PC-9 (cell line): ENCODE results near the gene HELZ. TPM values are rescaled to one million over a fixed set of nuclear protein-coding genes. Genes with fewer than 3 reads are reported as not detected.
A peak's percentile ranks its signal among the peaks of the same experiment; 100 is the strongest.

Experiments
- BruUV-seq: library from RNA; stranded (reverse); fragments of 400-500 nt; replicated peaks from 2 replicates; lab custom pipeline; 2021; lab: Mats Ljungman, UMichigan
- CTCF ChIA-PET: fragments of 300-600 bp; sonication (Branson Sonifier 250); formaldehyde crosslinking; loops from one replicate; lab custom pipeline; 2022; ENCODE audit warnings: antibody characterized with exemption; lab: Charles Lee
- POLR2A ChIA-PET: fragments of 300-600 bp; sonication (Branson Sonifier 250); formaldehyde crosslinking; loops from one replicate; lab custom pipeline; 2022; ENCODE audit warnings: antibody characterized with exemption; ENCODE audit not compliant: unreplicated experiment; lab: Charles Lee
- DNase-seq, 2 experiments: peaks; one replicate each; pipeline versions ENCODE4 v3.0.0 to v3.0.0-alpha.2; 2015 to 2022; ENCODE audit warnings: mixed read lengths in 1 of 2
- H2AFZ ChIP-seq: fragments of 200-600 bp; sonication (generic); 2 replicates; pipeline ENCODE4 v1.8.1; 2017; ENCODE audit warnings: antibody characterized with exemption
- H3F3A ChIP-seq: fragments of 200-600 bp; sonication (generic); 2 replicates; pipeline ENCODE4 v1.8.1; 2017; ENCODE audit warnings: antibody characterized with exemption, mild to moderate bottlenecking, low read depth; ENCODE audit not compliant: insufficient read depth
- H3K27ac ChIP-seq: fragments of 200-600 bp; sonication (generic); 2 replicates; pipeline ENCODE4 v1.6.1; 2016; ENCODE audit warnings: mixed run types
- H3K27me3 ChIP-seq: fragments of 200-600 bp; sonication (generic); 2 replicates; pipeline ENCODE4 v1.6.1; 2016; ENCODE audit warnings: low read depth, mixed run types; ENCODE audit not compliant: insufficient read depth
- H3K36me3 ChIP-seq: fragments of 200-600 bp; sonication (generic); 2 replicates; pipeline ENCODE4 v1.6.1; 2016; ENCODE audit warnings: low read depth, mixed run types
- H3K4me1 ChIP-seq: fragments of 200-600 bp; sonication (generic); replicated peaks from 2 replicates; pipeline ENCODE4 v1.6.1; 2016; ENCODE audit warnings: mixed run types; ENCODE audit not compliant: insufficient read depth
- H3K4me2 ChIP-seq: fragments of 200-600 bp; sonication (generic); 2 replicates; pipeline ENCODE4 v1.6.1; 2017; ENCODE audit warnings: mixed run types
- H3K4me3 ChIP-seq: fragments of 200-600 bp; sonication (generic); 2 replicates; pipeline ENCODE4 v1.6.1; 2016; ENCODE audit warnings: mixed run types
- H3K79me2 ChIP-seq: fragments of 200-600 bp; sonication (generic); 2 replicates; pipeline ENCODE4 v1.6.1; 2017; ENCODE audit warnings: low read depth, mixed run types
- H3K9me2 ChIP-seq: fragments of 200-600 bp; sonication (generic); 2 replicates; pipeline ENCODE4 v1.8.1; 2017; ENCODE audit warnings: mild to moderate bottlenecking; ENCODE audit not compliant: insufficient read depth
- H3K9me3 ChIP-seq: fragments of 200-600 bp; sonication (generic); 2 replicates; pipeline ENCODE4 v1.8.1; 2016; ENCODE audit warnings: low read depth; ENCODE audit not compliant: insufficient read depth
- H4K20me1 ChIP-seq: fragments of 200-600 bp; sonication (generic); 2 replicates; pipeline ENCODE4 v1.8.1; 2017; ENCODE audit not compliant: insufficient read depth
- CTCF ChIP-seq: fragments of 200-600 bp; sonication (generic); conservative IDR thresholded peaks from 2 replicates; pipeline ENCODE4 v1.6.1; 2017; ENCODE audit warnings: mixed run types, antibody characterized with exemption, mild to moderate bottlenecking, moderate library complexity
- EZH2 ChIP-seq: fragments of 200-600 bp; sonication (generic); IDR thresholded peaks from 2 replicates; pipeline ENCODE4 v1.8.0; 2017; ENCODE audit warnings: antibody characterized with exemption, low read depth
- intact Hi-C: fragments of 100-400 bp; cut with micrococcal nuclease; formaldehyde crosslinking; loops from one replicate; pipeline ENCODE4 v1.10.0; 2022; ENCODE audit not compliant: unreplicated experiment
- total RNA-seq: library from RNA; stranded (reverse); gene quantifications from 2 replicates; pipeline ENCODE4 v1.2.3, GENCODE V29; 2021

HELZ gene
- total RNA-seq, 1 experiment from 2014 or later, result 38.0 TPM

GRCh38 chr17:67025216-67025792 lies 219.7 kb downstream of the HELZ start:
- H3K9me3 ChIP-seq, result no peaks in the 10 kb centered on the region
- ChIA-PET POLR2A (no interaction called here), CTCF (interaction anchor here (0.6 kb wide), 1 partner anchor 220 kb away, joined by 3 read pairs; no protein-coding TSS in a partner anchor)
- no TSS peak for BruUV-seq
- no peaks in the 10 kb centered on the region for H3K79me2 ChIP-seq
- no peaks in the 10 kb centered on the region for H3K9me2 ChIP-seq
- H3F3A ChIP-seq, result no peaks in the 10 kb centered on the region
- H3K4me3 ChIP-seq, result no peak overlapping the region
- H3K4me2 ChIP-seq, result no peak overlapping the region
- intact Hi-C loops, result no loop called here
- peak in 1 of 2 experiments; percentile 60 for DNase-seq
- H3K36me3 ChIP-seq, result no peaks in the 10 kb centered on the region
- no peaks in the 10 kb centered on the region for H3K4me1 ChIP-seq
- no peak overlapping the region for H2AFZ ChIP-seq
- H4K20me1 ChIP-seq, result no peaks in the 10 kb centered on the region
- no peak for TF ChIP-seq CTCF
- TF ChIP-seq EZH2, result no peak
- no peak overlapping the region for H3K27ac ChIP-seq
- no peaks in the 10 kb centered on the region for H3K27me3 ChIP-seq

GRCh38 chr17:67024736-67025135 lies 220.3 kb downstream of the HELZ start:
- no TSS peak for BruUV-seq
- intact Hi-C loops, result no loop called here
- Histone ChIP-seq H3K4me3 (no peak overlapping the region), H3K27ac (no peak overlapping the region), H3K36me3 (no peaks in the 10 kb centered on the region), H3K9me2 (no peaks in the 10 kb centered on the region), H3K4me1 (no peaks in the 10 kb centered on the region), H3K9me3 (no peaks in the 10 kb centered on the region), H3F3A (no peaks in the 10 kb centered on the region), H3K27me3 (no peaks in the 10 kb centered on the region), H4K20me1 (no peaks in the 10 kb centered on the region), H3K4me2 (no peak overlapping the region), H2AFZ (no peak overlapping the region), H3K79me2 (no peaks in the 10 kb centered on the region)
- ChIA-PET CTCF (no interaction called here), POLR2A (no interaction called here)
- DNase-seq, result no peak
- TF ChIP-seq CTCF, result no peak
- TF ChIP-seq EZH2, result no peak

GRCh38 chr17:67022451-67022810 lies 222.6 kb downstream of the HELZ start:
- POLR2A ChIA-PET, result no interaction called here
- no peak for TF ChIP-seq EZH2
- TF ChIP-seq CTCF, result no peak
- Histone ChIP-seq H3K4me1 (no peaks in the 10 kb centered on the region), H3K27ac (no peak overlapping the region), H3K36me3 (no peaks in the 10 kb centered on the region), H2AFZ (no peak overlapping the region), H3F3A (no peaks in the 10 kb centered on the region; the same call in 1 of the 2 replicates), H3K4me2 (no peak overlapping the region), H3K27me3 (no peaks in the 10 kb centered on the region), H4K20me1 (no peaks in the 10 kb centered on the region), H3K9me3 (no peaks in the 10 kb centered on the region), H3K9me2 (no peaks in the 10 kb centered on the region), H3K4me3 (no peak overlapping the region), H3K79me2 (no peaks in the 10 kb centered on the region)
- DNase-seq, result no peak
- BruUV-seq, result no TSS peak
- CTCF ChIA-PET, result no interaction called here
- intact Hi-C loops, result no loop called here
